GM20431 (cell line): ENCODE results near the gene DDC.
"Not testable (repeated sequence)": the region's sequence is repeated elsewhere in the genome, so short reads cannot be mapped to it uniquely, and the experiment has no call there.

ENCODE experiments used
- in situ Hi-C: fragments of 300-500 bp; cut with MseI, MboI; formaldehyde crosslinking; loops from one replicate; pipeline ENCODE4 v1.15.0; 2020; ENCODE audit warnings: low sequenced_read_pairs; ENCODE audit not compliant: unreplicated experiment

Gene DDC

GRCh38 chr7:50556247-50556991 lies 8.8 kb downstream of the DDC start:
- in situ Hi-C loops = no loop called here

DNA sequence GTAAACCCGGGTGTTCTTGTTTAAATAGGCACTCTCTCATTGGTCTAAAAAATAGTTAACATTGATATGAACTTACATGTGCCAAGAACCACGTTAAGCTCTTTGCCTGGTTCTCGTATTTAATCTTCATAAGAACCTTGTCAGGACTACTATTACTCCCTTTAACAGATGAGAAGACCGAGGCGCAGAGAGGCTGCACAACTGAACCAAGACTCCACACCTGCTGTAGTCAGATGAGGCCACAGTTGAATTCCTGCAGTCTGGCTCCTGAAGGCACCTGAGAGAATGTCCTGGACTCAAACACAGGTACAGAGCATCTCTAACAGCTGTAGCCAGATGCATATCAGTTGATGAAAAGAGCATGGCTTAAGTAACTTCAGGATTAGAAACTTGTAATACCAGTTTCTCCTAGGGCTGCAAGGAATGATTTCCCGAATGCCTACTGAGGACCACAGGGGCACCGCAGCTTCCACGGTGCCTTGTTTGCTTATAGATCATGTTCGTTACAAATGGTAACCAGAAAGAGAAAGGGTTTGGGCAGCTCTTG lies 9.5 kb downstream of the DDC start:
- in situ Hi-C loops = no loop called here

DNA sequence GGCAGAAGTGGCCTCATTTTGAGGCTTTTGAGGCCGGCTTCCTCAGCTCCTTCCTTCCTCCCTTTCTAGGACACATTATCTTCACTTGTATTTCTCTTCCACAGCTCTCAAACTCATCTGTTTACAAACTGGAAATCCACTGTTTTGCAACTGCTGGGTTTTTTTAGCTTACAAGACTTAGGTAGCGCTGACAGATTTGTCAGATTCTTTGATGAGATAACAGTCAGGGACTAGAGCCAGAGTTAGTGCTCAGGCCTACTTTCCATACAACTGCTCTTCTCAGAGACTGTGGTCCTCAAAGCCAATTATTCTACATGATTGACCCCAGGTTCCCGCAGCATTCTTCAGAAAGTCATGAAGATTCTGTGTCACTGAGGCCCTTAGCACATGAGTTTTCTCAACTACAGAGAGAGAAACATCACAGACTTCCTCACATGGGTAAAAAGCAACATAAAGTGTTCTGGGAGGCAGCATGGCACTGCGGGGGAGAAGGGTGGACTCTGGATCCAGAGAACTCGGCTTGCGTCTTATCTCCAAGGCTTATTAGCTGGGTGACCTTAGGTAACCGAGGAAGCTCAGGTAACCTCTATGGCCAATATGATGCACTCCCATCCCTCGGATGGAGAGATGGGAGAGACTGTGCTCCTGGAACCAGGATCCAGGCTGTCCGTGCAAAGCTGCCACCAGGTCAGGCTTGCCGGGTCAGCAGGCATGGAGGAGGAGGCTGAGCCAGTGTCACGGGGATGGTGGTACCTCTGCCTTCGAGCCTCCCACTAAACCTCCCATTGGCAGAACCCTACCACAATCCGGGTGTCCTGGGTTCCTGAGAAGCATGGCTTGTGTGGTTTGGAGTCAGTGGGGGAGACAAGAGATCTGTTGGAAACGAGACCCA lies 10.5 kb downstream of the DDC start:
- in situ Hi-C loops = no loop called here

DNA sequence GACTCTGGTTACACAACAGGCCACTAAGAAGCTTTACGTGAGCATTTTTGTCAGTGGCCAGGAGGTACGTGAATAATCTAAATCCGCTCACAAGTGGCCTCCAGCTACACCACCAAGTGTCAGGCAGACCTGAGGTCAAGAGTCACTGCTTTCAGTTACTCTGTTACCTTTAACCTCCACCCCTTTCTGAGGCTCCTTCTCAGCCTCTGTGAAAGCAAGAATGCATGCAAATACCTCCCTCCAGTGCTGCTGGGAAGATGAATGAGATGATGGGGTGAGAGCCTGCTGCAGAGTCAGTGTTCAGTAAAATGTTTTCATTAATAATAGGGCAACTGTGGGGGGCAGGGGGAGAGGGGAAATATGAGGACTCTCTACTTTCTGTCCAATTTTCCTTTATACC lies 11.2 kb downstream of the DDC start:
- in situ Hi-C loops = no loop called here

- in situ Hi-C loops = no loop called here
These were observed 12.3 kb downstream of the DDC start for GRCh38 chr7:50552921-50553320.

- in situ Hi-C loops = no loop called here
These were observed 13.1 kb downstream of the DDC start for GRCh38 chr7:50552139-50552538.

GRCh38 chr7:50545613-50546012 lies 19.6 kb downstream of the DDC start:
- in situ Hi-C loops = not testable (repeated sequence)

- in situ Hi-C loops = no loop called here
These were observed 20.2 kb downstream of the DDC start for GRCh38 chr7:50544992-50545391.

- in situ Hi-C loops = no loop called here
These were observed 21.3 kb downstream of the DDC start for GRCh38 chr7:50543776-50544442.

DNA sequence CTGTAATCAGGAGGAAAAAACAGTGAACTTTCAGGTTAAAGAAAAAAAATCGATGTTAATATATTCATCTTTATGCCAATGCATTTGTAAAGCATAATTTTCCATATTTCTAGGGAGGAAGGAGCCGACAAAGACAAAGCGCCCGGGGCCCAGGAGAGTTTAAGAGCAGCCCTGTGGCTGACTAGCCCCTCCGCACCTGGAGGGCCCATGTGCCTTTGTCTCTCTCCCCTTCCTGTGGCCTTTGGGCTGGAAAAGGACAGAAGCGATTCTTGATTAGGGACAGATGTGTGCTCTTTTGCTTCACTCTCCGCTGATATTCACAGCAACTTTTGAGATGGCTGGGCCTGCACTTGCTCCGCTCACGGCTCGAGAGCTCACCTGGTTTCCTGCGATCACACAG lies 23.1 kb downstream of the DDC start:
- in situ Hi-C loops = no loop called here

DNA sequence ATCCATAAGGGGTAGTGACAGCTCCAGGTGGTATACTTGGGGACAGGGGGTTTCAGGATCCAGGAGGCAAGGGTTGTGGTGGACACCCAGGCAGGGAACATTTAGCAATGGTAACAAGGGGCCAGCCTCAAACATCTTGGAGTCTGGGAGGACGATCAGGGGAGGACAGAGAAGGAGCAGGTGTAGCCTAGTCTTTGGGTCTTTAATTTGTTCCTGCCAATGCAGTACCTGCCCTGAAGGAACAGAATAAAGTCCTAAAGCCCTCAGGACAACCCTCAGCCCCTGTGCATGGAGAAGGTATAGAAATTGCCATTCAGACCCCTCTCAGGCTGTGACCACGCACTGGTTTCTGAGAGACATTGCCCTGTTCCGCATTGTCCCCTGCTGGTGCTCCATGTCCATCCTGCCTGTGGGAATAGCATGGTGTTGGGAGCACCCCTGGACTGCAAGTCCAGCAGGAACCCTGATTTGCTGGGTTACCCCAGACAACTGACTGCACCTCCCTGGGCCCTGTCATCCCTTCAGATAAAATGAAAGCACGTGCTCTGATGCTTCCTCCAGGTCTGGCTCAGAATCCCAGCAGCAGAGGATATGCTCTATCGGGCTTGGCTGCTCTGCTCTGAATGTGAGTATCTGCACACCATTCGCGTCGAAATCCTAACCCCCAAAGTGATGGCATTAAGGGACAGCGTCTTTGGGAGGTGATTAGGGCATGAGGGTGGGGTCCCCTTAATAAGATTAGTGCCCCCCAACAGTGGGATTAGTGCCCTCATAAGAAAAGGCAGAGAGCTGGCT lies 24.2 kb downstream of the DDC start:
- in situ Hi-C loops = no loop called here

DNA sequence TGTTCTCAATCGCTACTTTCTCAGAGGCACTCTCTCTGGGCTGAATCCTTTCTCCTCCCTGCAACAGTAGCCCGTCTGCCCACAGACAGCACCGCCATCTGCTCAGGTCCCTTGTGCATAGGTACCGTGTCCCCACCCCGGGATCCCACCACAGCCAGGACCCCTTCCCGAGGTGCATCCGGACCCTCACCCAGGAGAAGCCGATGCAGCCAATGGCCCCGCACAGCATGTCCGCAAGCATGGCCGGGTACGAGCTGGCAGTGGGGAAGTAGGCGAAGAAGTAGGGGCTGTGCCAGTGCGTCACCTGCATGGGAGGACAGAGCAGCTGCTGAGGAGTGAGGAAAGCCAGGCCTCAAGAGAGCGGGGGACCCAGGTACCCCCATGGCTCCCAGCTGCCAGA lies 25.5 kb downstream of the DDC start:
- in situ Hi-C loops = no loop called here

- in situ Hi-C loops = no loop called here
These were observed 26.7 kb downstream of the DDC start for GRCh38 chr7:50538478-50538877.

DNA sequence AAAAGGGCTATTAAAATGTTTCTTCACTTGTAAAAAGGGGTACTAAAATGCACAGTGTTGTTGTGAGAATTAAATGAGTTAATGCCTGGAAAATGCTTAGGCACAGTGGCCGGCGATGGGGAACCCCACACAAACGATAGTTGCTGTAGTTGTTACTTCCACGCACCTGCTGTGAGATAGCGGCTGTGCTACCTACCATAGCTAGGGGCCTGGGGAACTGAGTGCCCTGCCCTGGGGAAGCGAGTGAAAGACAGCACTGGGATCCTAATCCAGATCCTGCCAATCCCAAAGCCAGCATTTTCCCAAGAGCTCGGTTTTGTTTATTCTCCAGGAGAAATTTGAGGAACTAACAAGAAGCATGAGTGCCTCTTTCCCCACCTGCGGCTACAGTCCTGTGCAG lies 27.8 kb downstream of the DDC start:
- in situ Hi-C loops = no loop called here

- in situ Hi-C loops = not testable (repeated sequence)
These were observed 29.9 kb downstream of the DDC start for GRCh38 chr7:50535291-50535711.

DNA sequence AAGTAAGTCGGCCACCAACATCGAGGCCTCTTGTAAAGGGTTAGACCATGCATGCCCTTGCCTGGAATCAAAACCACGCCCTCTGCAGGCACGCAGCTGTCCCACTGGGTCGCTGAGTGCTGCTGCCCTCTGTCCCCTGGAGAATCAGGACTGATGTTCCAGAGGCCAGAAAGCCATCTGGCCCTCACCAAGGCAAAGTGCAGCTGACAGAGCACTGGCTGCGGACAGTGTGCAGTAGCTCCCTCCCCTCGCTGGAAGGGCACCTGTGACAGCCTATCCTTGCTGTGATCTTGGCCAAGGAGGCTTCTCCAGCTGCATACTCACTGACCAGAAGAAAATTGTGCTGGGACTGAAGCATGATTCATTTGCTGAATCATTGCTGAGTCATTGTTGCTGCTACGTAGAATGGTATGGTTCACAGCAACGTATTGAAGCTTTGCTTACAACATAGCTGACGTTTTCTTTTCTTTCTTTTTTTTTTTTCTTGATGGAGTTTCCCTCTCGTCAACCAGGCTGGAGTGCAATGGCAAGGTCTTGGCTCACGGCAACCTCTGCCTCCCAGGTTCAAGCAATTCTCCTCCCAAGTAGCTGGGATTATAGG lies 30.4 kb downstream of the DDC start:
- in situ Hi-C loops = no loop called here

GRCh38 chr7:50533866-50534265 lies 31.3 kb downstream of the DDC start:
- in situ Hi-C loops = no loop called here

DNA sequence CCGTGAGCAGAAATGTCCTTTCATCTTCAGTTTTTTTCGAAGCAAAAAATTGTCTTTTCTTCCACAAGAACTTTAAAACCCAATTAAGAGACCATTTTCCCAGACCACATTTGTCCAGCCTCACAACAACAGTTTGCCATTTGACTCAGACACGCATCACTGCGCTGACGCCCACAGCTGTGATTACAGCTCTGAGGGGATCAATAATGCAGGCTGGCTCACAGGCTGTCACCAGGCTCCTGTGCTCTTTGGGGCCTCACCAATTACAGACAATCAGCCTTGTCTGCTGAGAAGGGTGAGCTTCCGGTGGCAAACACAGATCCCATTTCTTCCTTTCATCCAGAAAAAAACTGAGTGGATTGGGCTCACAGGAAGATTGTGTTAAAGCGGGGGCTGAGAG lies 33.3 kb downstream of the DDC start:
- in situ Hi-C loops = no loop called here

GRCh38 chr7:50531401-50531911 lies 33.7 kb downstream of the DDC start:
- in situ Hi-C loops = no loop called here
